Measurements from ENCODE around the gene RPL6.

- TF ChIP-seq TCF7L2 (IDR thresholded peaks at IDR 0.05; ENCODE audit: low read depth, low read length) (no peak), MEIS2 (IDR thresholded peaks at IDR 0.05; ENCODE audit: partially characterized antibody) (no peak), POLR2A (conservative IDR thresholded peaks at IDR 0.05) (no peak), CBX2 (IDR thresholded peaks at IDR 0.05; ENCODE audit: insufficient read depth, low read length, poor library complexity, severe bottlenecking) (no peak), USF2 (CRISPR knock-in tag; IDR thresholded peaks at IDR 0.05) (no peak), ELF4 (CRISPR knock-in tag; IDR thresholded peaks at IDR 0.05) (no peak), U2AF2 (optimal IDR thresholded peaks at IDR 0.05; ENCODE audit: low read depth, low read length) (no peak), RBBP5 (IDR thresholded peaks at IDR 0.05; ENCODE audit: borderline replicate concordance, insufficient read depth, low read length, poor library complexity, severe bottlenecking) (no peak)
Observed at GRCh38 chr12:112370199-112370598, 39.2 kb downstream of the RPL6 start.

Data from K562 (cell line).